HEK293T (cell line): ENCODE results near the gene BHLHE40.

Source experiments
- ELF4 ChIP-seq: fragments of 450-650 bp; IDR thresholded peaks from 2 replicates; pipeline ENCODE4 v1.6.1; 2017; ENCODE audit warnings: antibody characterized with exemption
- FOXK2 ChIP-seq: fragments of 450-650 bp; IDR thresholded peaks from 2 replicates; pipeline ENCODE4 v1.6.1; 2016; ENCODE audit warnings: mild to moderate bottlenecking
- NFRKB ChIP-seq: fragments of 450-650 bp; IDR thresholded peaks from 2 replicates; pipeline ENCODE4 v1.6.1; 2016; ENCODE audit warnings: mild to moderate bottlenecking, moderate library complexity
- TARDBP ChIP-seq: fragments of 450-650 bp; IDR thresholded peaks from 2 replicates; pipeline ENCODE4 v1.6.1; 2016

- TF ChIP-seq ELF4 (no peak), TARDBP (no peak), FOXK2 (no peak), NFRKB (no peak)
These were observed 15.0 kb downstream of the BHLHE40 start for GRCh38 chr3:4994144-4994730.
